Measurements from ENCODE around the gene NCAM2.

DNA sequence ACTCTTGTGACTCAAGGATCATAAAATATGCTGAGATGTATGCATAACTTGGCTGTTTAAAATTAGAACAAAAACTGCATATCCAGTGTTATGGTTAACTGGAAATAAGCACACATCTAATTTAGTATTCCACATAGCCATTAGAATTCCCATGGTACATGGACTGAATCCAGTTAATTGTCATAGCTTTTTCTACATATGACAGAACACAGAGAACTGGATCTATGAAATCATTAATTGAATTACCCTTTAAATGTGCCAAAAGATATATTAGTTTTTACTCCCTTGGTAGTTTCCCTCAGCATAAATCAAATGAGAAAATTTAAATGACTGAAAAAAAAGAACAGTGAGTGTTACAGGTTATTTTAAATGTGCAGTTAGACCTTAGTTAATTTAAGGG is 395.9 kb downstream of the NCAM2 start:
- TF ChIP-seq CTCF (IDR thresholded peaks at IDR 0.05; ENCODE audit: poor library complexity, severe bottlenecking) = no peak
- TF ChIP-seq TAF1 (IDR thresholded peaks at IDR 0.05; ENCODE audit: low read depth) = no peak
- no peak for TF ChIP-seq EZH2 (IDR thresholded peaks at IDR 0.05; ENCODE audit: borderline replicate concordance, insufficient read depth, low read length, poor library complexity, severe bottlenecking)
- TF ChIP-seq REST (IDR thresholded peaks at IDR 0.05; ENCODE audit: borderline replicate concordance) = no peak
- TF ChIP-seq POLR2AphosphoS5 (IDR thresholded peaks at IDR 0.05) = no peak
- no peak for TF ChIP-seq EP300 (conservative IDR thresholded peaks at IDR 0.05; ENCODE audit: poor library complexity, severe bottlenecking)
- TF ChIP-seq MXI1 (conservative IDR thresholded peaks at IDR 0.05; ENCODE audit: poor library complexity, severe bottlenecking) = no peak
- TF ChIP-seq SMC3 (conservative IDR thresholded peaks at IDR 0.05; ENCODE audit: poor library complexity) = no peak
